M059J (cell line): Measurements from ENCODE around the gene COL23A1. TPM values are rescaled to one million over a fixed set of nuclear protein-coding genes. Genes with fewer than 3 reads are reported as not detected.

Source experiments
- DNase-seq: peaks from one replicate; pipeline ENCODE4 v3.0.0-alpha.2; 2012; ENCODE audit warnings: low read depth
- total RNA-seq: library from RNA; depleted of rRNA; stranded (reverse); fragments of >200 nt; shearing (Covaris generic); gene quantifications from 2 replicates; pipeline ENCODE4 v1.2.3, GENCODE V29; 2014

COL23A1 gene
- total RNA-seq, 1 experiment from 2014 or later: not detected

DNA sequence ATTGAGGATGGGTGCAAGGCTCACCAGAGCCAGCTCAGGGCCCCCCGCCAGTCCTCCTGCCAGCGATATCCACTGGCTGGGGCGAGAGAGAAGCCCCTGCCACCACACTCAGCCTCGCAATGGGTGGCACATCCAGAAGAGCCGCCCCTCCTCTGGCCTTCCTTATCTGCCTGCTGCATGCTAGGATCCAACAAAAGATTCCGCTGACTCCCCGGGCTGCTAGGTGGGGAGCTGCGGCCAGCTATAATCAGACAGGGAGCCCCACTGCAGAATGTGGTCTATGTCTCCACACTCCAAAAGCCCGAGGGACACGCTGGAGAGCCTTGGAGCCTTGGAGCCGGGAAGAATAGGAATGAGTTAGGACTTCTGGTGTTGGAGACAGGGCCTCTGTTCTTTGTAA, 32.8 kb downstream of the COL23A1 start:
- DNase-seq: no peak

- DNase-seq: no peak
Measured at GRCh38 chr5:178555771-178556211, 34.4 kb downstream of the COL23A1 start.

- DNase-seq: no peak
Measured at GRCh38 chr5:178555005-178555404, 35.2 kb downstream of the COL23A1 start.

DNA sequence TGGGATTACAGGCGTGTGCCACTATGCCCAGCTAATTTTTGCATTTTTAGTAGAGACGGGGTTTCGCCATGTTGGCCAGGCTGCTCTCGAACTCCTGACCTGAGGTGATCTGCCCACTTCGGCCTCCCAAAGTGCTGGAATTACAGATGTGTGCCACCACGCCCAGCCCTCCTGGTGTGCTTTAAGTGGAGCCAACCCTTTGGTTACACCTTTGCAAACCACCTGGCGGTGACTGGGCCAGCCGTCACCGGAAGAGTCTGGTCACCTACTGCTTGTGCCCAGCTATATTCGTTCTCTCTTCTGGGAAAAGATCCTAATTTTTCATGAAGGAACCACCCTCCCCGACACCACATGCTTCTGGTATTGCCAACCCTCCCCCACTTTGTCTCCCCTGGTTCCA, 35.9 kb downstream of the COL23A1 start:
- no peak for DNase-seq

DNA sequence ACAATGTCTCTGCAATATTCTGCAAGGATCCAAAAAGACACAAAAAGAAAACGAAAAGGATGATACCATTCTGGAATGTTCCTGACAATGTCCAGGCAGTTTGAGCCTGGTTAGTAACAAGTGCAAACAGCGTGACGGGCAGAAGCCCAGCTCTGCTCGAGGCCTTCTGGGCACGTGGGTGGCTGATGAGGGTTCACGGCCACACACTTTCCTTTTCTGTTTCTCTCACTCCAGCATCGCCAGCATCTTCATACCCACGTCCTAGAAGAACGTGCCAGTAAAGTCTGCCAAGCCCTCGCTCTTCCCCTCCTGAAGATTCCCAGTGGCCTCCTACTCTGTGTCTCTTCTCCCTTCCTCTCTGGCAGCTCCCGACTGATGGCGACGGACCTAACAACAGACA, 36.7 kb downstream of the COL23A1 start:
- DNase-seq: no peak

- DNase-seq: no peak
Measured at GRCh38 chr5:178551468-178551867, 38.7 kb downstream of the COL23A1 start.

GRCh38 chr5:178551059-178551458, 39.1 kb downstream of the COL23A1 start:
- peak; percentile 16 for DNase-seq

GRCh38 chr5:178548746-178549145, 41.4 kb downstream of the COL23A1 start:
- DNase-seq: no peak

- no peak for DNase-seq
Measured at GRCh38 chr5:178547753-178548415, 42.3 kb downstream of the COL23A1 start.

GRCh38 chr5:178547052-178547666, 43.0 kb downstream of the COL23A1 start:
- no peak for DNase-seq

DNA sequence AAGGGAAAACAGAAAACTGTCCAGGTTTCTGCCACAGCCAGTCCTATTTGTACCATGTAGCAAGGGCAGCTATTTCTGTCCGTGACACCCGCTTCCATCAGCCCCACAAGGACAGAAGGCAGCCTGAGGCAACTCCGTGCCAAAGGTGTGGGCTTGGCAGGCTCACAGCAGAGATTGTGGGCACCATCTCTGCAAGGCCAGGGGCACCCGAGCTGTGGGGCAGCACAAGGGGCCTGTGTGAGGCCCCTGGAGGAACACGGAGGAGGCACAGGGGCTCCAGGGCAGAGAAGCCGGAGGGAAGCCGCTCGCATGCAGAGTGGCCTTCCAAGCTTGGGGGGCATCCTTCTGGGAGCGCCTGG, 43.5 kb downstream of the COL23A1 start:
- no peak for DNase-seq

DNA sequence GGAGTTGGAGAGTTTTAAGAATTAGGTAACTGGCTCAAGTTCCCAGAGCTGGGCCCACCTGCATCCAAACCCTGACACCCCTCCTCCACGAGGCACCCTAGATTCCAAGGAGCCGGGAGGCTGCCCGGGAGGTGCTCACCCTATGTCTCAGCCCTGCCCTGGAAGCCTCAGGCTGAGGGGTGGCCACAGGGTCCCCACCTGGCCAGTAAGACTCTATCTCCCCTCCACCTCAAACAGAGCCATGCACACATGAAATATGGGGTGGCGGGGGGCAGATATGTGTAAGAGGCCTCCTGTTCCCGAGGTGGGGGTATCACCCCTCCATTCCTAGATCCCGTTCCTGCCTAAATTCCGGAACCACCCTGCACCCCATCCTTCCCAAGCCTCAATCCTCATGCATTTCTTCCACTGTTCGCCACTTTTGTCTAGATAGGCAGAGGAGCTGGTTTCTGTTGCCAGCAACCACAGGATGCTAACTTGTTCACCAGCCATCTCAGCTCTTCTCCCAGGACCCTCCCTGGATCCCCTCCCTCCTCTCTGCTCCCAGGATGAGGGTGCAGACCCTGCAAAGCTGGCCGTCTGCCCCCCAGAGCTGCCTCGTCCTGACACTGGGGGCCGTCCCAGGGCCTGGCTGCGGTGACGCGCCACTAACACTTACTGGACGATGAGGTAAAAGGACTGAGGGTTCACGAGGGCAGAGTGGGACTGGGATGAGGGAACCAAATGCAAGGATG, 44.1 kb downstream of the COL23A1 start:
- no peak for DNase-seq

DNA sequence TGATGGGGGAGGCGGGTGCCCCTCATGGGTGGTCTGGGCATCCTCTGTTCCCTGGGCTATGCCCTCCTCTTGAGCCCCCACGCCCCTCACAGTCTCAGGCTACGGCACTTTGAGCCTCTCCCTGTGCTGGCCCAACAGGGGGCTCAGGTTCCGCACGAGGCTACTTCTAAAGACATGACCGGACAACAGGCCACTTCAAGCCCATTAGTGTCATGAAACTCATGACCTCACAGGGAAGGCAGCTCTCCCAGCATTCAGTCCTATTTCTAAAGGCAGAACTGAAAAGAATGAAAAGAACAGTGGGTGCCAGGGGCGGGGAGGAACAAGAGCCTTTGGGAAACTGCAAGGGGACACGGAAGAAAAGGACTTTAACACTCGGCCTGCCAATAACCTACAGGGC, 45.0 kb downstream of the COL23A1 start:
- no peak for DNase-seq

GRCh38 chr5:178544166-178544834, 45.9 kb downstream of the COL23A1 start:
- DNase-seq: no peak

DNA sequence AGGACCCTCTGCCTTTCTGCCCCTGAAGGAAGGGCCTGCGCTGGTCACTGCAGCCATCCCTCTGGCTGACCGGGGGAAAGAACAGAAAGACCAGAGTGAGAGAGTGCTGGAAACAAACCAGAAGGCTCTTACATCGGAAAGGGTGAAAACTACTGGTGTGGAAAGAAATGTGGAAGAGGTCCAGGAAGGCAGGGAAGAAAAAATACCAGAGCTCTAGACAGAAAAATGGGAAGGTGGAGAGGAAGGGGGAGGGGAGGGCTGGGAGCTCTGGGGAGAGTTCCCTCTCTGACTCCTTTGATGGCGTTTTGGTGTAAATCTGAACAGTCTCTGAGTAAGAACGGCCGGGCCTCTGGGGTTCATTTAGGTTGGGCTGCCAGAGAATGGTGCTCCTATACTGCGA, 47.7 kb downstream of the COL23A1 start:
- no peak for DNase-seq

- no peak for DNase-seq
Measured at GRCh38 chr5:178540526-178540925, 49.7 kb downstream of the COL23A1 start.

DNA sequence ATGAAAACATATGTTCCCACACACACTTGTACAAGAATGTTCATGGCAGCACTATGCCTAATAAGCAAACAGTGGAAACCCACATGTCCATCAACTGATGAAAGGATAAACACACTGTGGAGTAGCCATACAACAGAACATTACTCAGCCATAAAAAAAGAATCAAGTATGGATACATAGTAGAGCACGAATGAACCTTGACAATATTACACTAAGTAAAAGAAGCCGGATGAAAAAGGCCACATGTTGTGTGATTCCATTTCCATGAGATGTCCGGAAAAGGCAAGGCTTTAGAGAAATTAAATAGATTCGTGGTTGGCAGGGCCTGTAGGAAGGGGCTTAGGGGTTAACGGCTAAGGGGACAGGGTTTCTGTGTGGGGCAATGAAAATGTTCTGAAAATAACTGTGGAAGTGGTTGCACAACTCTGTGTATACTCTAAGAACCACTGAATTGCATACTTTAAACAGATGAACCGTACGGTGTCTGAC, 51.4 kb downstream of the COL23A1 start:
- no peak for DNase-seq

DNA sequence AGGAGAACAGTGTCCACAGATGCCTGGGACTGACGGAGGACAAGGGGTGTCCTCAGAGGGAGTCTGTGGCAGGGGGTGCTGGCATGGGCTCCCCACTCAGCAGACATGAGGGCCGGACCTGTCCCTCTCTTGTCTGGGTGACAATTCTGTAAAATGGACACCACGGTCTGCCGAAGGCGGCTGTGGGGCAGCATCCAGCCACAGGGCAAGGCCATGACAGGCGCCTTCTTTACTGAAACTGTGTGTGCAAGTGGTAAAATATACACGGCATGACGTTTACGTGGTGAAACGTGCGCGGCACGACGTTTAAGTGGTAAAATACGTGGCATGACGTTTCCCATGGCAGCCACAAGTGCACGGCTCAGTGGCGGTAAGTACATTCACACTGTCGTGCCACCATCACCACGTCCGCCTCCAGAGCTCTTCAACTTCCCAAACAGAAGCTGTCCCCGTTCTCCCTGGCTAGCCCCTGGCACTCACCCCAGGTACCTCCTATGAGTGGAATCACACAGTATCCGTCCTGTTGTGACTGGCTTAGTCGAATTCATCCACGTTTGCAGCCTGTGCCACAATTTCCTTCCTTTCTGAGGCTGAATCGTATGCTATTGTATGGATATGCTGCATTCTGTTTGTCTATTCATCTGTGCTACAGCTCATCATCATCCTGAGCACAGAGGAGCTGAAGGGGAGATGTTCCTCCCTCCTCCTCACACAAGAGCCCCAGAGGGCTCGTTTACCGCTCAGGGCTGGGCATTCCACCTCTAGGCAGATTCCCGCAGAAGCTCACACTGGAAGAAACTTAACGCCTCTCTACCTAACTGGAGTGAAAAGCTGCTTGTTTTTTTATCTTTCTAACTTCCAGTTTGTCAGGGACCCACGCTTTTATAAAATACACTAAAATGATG, 52.5 kb downstream of the COL23A1 start:
- no peak for DNase-seq

DNA sequence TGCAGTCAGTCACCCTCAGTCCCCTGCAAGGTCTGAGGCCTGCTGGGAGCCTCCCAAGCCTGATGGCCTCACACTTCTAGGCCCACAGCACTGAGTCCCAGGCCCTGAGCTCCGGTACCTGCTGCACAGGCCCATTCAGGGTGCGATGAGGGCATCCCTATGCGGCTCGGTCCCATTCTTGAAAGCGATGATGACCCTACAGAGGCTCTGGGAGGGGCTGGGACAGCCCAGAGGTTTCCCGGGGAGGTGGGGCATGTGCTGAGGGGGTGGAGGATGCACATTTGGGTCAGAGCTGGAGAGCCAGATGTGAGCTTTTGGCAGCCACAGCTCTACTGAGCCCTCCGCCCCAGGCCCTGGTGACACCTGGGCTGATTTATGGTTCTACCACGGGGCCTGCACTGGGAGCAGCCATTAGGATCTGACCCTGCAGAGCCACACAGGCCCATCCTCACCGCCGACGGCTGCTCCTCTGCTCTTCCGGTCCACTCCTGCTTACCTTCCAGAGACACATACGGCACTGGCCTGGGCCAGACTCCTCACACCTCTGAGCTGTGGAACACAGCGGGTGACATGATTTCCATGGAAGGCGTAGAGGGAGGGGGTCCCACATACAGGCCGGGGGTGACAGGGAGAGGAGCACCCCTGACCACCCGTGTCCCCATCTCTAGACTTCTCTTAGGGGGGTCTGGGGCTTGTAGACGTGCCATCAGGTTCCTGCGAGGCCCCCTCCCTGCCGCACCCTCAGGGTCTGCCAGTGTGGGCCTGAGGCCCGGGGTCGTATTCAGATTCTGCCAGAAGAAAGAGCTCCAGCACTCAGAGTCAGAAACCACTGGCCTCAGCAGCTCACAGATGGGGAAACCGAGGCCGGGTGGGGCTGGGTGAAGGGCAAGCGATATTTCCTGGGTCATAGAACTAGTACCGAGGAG, 53.4 kb downstream of the COL23A1 start:
- no peak for DNase-seq
